HG03354 (cell line): Measurements from ENCODE around the gene TBC1D19.

Source experiments
- ATAC-seq: cut with Tn5 transposase; IDR thresholded peaks from one replicate; pipeline ENCODE4 v1.9.1; 2021; ENCODE audit warnings: mild to moderate bottlenecking; ENCODE audit not compliant: unreplicated experiment, poor library complexity, severe bottlenecking

TBC1D19 gene

DNA sequence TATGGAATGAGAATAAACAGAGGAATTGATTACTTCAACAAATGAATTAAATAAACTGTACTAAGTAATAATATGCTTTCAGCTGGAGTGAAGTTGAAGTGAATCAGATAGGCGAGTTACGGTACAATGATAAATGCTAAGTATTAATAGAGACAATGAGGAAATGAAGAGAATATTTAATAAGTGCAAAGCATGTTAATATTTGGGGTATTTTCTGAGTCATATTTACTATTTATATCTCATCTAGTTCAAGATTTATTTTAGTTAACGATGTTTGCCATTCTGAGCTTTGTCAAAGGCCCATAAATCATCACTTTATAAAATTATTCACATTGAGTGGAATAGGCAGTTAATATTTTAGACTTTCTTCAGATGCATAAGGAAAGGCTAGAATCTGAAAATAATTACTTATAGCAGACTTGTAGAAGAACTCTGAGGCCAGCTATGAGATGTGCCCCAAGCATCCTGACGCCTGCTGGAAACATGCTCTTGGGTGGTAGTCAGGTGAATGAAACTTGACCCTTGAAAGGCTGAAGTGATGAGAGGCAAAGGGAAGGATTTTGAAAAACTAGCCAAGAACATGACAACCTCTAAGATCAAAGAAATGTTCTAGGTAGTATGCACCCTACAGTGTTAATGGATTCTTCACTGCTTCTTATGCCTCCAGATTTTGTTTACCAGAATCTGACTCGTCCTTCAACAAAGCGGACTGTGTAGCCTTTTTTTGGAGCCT is 142.9 kb downstream of the TBC1D19 start:
- no peak for ATAC-seq

DNA sequence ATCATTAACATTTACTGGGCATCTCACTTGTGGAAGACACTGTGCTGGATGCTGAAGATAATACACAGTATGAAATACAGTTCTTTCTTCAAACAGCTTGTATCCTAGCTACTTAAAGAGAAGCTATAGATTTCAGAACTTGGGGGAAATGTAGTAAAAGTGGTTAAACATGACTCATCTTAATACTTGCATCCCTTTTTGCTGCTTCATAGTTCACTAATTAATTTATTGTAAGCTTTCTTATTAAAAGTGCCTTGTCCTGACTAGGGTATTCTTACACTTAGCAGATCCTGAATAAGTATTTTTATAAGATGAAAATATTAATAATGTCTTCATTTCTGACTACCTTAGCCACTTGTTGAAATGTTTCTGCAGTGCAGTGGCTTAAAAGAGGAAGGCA is 144.0 kb downstream of the TBC1D19 start:
- ATAC-seq, result peak; percentile 42

DNA sequence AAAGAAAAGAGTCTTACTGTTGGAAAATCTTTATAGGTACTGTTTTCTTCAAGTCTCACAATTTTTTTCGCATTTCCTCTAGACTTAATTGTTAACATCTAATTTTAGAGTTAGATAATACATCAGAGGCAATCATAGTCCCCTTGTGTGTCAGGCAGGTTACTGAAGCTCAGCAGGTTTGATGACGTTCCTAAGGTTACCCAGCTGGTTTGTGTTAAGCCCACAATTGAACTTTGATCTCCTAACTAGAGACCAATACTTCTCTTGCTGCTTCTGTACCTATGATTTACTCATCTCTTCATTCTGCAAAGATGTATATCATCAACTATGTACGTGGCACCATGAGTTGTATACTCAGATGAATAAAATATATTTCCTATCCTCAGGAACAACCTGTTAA is 145.1 kb downstream of the TBC1D19 start:
- ATAC-seq, result no peak

DNA sequence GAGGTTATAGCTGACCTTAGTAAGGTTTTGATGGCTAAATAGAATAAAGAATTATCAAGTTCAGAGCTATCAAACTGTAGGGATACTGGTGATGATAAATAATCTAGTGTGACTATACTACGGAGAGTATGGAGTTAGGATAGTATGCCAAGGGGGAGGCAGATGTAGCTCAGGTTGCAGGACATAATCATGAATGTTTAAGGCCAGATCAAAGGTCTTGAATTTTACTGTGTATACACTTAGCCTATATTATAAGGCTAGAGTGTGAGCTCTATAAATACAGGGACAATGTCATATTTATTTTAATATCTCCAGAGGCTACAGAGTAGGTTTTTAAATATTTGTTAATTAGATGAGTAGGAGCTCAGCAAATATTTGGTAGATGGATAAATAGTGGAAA is 145.7 kb downstream of the TBC1D19 start:
- ATAC-seq, result no peak

DNA sequence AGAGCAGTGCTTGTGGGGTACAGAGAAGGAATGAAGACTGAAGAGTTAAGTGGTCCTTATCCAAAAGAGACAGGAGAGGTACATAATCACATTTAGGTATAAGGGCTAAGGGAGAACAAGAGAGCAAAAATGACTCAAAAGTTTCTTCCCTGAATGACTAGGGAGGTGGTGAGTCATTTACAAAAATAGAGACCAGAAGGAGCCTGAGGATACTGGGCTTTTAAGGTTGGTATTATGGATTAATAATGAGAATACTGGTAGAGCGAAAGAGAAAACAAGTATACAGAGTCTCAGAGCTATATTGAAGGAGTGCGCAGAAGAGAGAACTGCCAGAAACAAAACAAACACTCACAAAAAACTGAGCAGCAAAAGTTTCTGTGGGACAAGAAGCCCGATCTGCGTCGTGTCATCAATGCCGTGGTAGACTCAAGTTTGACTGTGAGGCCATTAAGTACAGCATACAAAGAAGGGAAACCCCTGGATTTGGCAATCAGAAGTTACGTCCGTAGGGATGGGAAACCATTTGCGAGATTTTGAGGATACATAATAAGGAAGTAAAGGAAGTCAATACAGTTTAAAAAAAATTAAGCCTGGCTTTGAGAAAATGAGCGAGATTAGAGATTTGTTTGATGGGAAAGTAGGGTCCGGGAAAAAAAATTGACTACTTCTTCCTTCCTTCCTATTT is 147.6 kb downstream of the TBC1D19 start:
- peak; percentile 84 for ATAC-seq

DNA sequence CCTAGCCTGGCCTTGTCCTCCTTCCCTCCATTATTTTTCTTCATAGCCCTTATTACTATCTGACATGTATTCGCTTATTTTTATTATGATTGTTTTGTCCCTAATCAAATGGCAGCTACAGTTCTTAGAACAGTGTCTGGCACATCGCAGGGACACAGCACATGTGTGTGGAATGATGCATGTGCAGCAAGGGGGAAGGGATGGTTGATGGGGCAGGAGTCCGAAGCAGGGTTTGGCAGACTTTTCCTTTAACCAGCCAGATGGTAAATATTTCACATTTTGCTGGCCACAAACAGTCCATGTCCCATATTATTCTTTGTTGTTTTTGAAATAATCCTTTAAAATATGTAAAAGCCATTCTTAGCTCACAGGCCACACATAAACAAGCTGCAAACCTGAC is 148.5 kb downstream of the TBC1D19 start:
- no peak for ATAC-seq

DNA sequence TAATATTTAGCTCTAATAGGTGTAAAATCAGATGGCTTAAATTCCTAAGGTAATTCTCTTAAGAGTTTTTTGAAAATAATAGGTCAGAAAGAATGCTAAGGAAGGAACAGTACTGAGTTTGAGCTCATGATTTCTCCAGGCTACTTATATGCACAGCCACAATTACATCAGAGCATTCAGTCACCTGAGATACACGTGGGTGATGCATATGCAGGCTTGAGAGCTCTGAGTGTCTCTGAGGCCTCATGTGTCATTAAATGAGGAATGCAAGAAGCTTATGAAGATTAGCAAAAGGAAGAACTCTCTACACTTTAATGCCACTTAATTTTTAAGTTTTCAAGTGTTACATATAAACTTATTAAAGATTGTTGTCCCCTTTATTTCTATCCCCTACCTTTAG is 152.7 kb downstream of the TBC1D19 start:
- no peak for ATAC-seq

DNA sequence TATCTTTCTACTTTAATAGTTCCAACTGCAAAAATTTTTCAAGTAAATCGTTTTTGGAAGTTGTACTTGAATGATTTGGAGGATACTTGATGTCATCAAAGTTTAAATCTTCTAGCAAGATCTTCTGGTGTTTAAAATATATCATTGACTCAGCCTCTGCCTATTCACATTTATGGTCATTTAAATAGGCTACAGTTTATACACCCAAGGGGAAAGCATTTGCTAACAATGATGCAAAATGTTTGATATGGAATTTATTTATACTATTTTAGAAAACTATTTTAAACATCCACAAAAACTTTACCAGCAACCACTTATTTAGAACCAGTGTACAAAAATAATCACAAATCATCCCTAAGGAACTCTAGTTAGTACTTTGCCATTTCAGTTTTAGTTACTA is 153.5 kb downstream of the TBC1D19 start:
- no peak for ATAC-seq

DNA sequence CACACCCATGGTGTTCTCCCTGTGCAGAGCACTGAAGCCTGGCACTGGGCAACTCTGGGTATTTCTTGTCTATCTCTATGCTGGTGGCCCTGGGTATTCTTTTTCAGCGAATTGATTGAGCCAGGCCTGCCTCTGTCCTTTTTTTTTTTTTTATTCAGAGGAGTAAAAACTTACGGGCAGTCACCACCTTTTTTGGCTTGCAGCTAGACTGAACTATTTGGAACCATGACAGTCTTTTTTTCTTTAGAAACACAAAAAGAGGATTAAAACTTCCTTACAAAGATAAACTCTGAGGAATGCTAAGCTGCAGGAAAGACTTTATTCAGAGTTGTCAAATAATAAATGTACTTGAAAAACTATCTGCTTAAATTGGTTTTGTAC is 157.6 kb downstream of the TBC1D19 start:
- ATAC-seq, result no peak

DNA sequence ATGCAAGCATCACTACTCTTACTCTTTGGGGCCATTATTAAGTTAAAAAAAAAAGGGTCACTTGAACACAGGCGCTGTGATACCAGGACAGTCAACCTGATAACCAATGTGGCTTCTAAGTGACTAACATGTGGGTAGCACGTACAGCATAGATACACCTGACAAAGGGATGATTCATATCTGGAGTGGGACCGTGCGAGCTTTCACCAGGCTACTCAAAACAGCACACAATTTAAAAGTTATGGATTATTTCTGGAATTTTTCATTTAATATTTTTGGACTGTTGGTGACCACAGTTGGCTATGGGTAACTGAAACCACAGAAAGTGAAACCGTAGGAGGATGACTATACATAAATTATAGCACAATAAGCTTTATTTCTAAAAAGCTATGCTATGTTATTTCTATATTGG is 162.9 kb downstream of the TBC1D19 start:
- peak; percentile 99 for ATAC-seq

DNA sequence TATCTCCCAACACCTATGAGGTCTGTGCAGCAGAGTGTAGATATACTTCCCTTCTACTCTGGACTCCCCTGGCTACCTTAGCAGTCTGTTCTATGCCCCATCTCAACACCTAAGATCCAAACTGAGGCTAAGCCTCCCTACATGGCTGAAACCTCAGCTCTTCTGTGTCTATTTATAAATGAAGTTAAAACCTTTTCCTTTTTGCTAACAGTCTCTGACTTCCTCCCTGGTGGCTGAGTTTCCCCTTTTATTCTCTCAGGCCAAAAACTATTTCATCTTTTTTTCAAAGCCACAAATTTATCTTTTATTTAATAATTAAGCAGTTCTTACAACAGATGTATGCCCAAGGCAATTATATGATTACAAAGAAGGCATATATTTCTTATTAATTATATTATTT is 164.9 kb downstream of the TBC1D19 start:
- no peak for ATAC-seq

DNA sequence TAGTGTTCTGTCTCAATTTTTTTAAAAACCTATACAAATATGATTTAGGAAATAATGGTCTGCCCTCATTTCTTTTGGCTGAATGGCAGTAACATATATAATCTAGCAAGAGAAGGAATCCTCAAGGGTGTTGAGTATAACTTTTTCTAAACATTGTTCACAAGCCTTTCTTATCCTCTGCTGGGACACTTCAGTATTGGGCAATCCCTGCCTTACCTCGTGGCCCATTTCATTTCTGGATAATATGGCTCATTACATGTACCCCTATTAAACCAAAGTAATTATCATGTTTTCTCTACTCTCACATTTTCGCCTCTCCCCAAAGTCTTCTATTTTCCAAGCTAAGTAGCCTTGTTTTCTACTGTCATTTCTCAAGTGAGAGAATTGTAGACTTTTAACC is 166.0 kb downstream of the TBC1D19 start:
- no peak for ATAC-seq

DNA sequence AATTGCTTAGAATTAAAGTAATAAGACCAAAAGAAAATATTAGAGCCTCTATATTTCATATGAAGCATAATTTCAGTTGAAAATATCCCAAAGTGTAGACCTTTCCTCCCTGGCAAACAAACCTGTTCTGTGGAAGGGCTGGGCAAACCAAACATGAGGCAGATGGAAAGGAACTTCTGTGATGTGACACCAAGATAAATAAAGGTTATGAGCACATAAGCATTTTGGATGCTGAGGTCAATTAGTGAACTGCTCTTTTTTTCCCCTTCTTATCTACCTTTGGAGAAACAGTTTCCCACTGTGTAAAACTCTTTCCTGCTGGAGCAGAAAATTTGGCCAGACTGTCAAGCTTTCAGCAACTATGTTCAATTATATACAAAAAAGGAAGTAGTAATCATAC is 167.1 kb downstream of the TBC1D19 start:
- no peak for ATAC-seq

DNA sequence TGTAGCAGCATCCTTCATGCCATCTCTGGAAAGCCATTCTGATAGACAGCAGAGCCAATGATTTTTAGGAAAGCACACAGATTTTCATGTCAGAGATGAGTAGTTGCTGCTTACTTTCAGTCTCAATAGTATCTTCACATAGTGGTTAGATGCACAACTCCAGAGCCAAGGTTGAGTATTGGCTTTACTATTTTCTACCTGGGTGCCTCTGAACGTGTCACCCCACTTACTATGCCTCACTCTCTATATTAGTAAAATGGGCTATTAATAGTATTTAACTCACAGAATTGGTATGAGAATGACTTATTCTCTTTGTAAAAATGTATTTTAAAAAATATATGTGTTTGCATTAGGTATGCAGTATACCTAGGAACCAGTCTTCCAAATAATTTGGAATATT is 168.0 kb downstream of the TBC1D19 start:
- peak; percentile 91 for ATAC-seq

DNA sequence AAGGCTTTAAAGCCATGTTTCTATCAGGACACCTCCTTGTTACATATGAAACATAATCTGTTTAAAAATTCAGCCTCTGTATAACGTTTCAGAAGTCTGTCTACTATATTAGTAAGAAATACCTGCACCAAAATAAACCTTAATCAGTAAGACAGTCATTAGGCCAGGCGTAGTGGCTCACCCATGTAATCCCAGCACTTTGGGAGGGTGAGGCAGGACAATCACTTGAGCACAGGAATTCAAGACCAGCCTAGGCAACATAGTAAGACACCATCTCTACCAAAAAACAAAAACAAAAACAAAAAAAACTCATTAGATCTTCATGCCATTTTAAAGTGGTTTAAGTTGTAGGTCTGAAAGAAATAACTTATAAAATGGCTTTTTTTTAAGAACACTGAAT is 169.3 kb downstream of the TBC1D19 start:
- ATAC-seq, result no peak

DNA sequence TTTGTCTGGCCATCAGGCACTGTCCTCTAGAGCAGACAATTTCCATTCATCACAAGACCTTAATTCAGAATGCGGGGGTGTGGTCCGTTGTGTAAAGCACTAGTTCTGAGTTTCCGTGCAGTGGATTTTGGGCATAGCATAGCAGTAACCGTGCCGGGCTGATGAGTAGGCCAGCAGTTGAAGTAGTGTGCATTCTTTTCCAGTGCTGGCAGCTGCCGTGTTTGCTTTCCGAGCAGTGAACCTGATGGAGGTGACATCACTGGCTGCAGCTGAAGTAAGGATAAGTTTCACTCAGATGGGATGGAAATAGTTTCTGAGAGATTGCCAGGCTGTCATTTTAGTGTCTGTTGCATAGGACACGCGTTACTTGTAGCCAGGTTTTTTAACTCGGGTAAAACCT is 169.7 kb downstream of the TBC1D19 start:
- ATAC-seq, result no peak

DNA sequence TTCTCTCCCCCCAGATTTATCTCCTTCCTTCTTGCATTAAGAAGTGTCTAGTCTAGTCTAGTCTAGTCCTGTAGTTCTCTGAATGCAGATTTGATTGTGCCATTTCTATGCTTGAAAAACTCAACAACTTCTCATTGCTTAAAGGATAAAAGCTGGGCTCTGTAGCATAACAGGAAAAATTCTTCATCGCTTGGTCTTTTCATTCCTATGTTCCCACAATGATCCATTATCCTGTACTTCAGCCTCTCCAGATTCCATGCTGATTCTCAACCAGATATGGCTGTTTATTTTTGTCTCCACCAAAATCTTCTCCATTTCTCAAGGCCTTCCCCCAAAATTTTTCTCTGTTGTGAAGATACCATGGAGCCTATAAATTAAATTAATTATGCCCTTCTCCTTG is 173.9 kb downstream of the TBC1D19 start:
- no peak for ATAC-seq

DNA sequence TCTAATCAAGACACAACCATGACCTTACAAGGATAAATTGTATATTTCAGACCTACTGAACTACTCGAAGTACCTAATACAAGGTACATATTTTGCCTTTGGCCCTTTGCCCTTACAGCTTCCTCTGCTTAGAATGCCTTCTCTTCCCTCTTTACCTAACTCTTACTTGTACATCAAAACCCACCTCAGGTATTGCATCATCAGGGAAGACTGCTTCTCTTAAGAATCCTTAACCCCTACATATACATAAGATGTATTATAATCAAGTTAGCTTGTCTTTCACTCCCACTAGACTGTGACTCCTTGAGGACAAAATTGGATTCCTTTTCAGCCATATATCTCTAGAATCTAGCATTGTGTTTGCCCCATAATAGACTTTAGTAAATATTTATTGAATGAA is 175.0 kb downstream of the TBC1D19 start:
- no peak for ATAC-seq

DNA sequence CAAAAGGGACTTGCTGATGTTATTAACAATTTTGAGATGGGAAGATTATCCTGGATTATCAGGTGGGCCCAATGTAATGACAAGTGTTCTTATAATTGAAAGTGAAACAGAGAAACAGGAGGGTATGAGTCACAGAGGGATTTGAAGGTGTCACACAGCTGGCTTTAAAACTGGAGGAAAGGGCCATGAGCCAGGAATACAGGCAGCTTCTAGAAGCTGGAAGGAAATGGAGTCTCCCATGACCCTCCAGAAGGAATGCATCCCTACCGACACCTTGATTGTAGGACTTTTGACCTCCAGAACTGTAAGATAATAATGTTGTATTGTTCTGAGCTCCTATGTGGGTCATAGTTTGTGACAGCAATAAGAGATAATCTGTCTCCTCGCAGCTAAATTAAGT is 178.8 kb downstream of the TBC1D19 start:
- no peak for ATAC-seq

DNA sequence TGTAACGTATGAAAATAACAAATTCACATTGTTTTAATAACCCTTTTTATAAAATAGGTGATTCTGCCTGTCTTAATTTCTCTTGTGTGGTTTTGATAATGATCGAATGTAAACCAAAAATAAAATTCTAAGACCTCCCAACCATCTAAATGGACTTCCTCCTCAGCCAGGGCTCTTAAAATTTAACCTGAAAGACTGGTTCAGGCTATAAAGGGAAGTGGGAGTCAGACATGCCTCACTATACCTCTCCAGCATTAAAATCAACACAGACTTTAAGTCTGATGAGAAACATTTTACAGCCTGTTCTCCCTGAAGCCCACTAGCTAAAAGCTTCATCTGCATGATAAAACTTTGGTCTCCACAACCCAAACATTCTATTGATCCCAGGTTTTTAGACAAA is 179.2 kb downstream of the TBC1D19 start:
- ATAC-seq, result no peak

DNA sequence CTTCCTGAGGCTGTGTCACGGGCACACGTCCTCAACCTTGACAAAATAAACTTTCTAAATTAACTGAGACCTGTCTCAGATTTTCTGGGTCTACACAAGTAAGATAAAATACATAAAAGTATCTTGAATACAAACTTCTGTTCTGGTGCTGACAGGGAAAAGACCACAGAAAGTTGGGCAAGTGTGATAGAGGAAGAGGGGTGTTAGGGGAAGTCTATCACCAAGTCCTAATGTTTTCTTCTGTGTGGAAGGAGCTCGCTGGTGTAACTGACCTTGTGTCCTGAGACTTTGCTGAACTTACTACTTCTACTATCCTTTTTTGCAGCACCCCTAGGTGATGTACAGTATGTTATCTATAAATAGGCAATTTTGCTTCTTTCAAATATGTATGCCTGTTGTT is 179.8 kb downstream of the TBC1D19 start:
- ATAC-seq, result no peak

DNA sequence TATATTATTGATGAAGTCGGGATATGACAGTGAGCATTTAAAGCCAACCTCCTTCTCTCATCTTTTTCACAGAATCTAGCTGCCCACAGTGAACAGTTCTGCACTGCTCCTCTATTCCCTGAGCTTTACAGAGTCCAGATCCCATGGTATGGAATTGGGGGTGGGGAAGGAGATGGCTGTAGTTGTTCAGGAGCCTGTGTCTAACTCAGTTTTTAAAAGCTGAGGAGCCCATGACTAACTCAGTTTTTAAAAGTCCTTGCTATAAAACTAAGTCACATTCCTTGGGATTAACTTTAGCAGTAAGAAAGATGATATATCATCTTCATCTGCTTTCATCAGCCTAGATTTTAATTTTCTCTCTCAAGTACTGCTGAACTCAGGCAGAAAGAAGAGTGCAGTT is 180.3 kb downstream of the TBC1D19 start:
- no peak for ATAC-seq
